ENCODE data around the gene ZNF33B.

Gene ZNF33B

DNA sequence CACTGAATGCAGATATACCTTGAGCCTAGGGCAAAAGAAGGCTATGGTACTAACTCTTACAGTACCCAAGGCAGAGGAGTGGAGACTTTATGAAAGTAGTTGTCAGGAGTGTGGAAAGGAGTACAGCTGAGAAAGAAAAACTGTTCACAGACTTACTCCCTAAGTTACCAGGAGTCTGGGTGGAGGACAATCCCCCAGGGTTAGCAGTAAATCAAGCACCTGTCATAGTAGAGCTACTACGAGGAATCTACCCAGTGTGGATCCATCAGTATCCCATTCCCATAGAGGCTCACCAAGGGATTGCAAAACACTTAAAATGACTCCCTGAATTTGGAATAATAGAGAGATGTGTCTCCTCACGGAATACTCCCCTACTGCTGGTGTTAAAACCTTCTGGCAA lies 10.1 kb upstream of the ZNF33B start:
- DNase-seq (ENCODE audit: insufficient read length, low spot score) (no peak), FAIRE-seq (no peak)
- TF ChIP-seq, protein P1, sequence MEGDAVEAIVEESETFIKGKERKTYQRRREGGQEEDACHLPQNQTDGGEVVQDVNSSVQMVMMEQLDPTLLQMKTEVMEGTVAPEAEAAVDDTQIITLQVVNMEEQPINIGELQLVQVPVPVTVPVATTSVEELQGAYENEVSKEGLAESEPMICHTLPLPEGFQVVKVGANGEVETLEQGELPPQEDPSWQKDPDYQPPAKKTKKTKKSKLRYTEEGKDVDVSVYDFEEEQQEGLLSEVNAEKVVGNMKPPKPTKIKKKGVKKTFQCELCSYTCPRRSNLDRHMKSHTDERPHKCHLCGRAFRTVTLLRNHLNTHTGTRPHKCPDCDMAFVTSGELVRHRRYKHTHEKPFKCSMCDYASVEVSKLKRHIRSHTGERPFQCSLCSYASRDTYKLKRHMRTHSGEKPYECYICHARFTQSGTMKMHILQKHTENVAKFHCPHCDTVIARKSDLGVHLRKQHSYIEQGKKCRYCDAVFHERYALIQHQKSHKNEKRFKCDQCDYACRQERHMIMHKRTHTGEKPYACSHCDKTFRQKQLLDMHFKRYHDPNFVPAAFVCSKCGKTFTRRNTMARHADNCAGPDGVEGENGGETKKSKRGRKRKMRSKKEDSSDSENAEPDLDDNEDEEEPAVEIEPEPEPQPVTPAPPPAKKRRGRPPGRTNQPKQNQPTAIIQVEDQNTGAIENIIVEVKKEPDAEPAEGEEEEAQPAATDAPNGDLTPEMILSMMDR (IDR thresholded peaks at IDR 0.05; ENCODE audit: insufficient read depth, missing control alignments): no peak

DNA sequence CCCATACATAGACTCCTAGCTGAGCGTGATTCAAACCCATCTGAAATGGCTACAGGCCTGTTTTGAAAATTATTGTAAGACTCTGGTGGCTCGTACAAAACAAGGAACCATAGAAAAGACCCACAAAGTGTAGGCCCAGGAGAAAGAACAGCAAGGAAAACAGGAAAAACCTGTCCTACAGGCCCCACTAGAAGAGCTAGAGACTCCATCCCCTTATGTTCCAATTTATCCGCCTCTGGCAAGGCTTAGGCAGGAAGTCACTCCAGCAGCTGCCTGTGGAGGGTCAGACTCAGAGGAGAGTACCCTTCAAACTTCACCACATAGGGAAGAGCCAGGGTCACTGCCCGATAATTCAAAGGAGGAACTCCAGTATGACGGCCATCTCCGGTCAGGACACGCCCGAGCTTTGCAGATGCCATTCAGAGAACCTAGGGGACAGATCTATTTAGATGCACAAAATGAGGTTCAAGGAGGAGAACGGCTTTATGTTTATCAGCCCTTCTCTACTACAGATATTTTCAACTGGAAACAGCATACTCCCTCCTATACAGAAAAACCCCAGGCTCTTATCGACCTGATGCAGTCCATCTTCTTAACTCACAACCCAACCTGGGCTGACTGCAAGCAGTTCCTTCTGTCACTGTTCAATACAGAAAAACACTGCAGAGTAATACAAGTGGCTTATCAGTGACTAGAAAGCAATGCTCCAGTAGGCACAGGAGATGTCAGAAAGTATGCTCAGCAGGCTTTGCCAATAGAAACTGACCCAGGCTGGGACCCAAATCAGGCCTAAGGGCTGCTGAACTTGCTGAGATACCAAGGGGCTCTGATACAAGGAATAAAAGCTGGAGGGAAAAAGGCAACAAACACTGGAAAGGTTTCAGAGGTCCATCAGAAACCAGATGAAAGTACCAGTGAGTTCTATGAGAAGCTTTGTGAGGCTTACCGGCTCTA lies 8.6 kb upstream of the ZNF33B start:
- DNase-seq (ENCODE audit: insufficient read length, low spot score) (no peak), FAIRE-seq (no peak)
- TF ChIP-seq, protein P1 (IDR thresholded peaks at IDR 0.05; ENCODE audit: insufficient read depth, missing control alignments): no peak

DNA sequence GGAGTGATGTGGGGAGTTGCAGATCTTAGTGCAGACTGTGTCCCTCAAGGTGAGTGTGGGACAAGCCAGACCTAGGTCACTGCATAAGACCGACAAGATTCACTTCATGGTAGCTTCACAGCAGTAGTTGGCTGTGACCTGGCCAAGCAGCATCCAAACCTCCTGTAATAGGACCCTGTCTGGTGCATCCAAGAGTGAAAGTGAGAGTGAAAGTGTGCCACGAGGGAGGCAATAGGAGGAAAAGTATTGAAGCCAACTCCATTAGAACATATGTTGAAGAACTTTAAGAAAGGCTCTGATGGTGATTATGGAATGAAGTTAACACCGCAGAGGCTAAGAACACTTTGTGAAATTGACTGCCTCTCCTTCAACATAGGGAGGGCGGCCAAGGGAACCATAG lies 7.8 kb upstream of the ZNF33B start:
- DNase-seq (ENCODE audit: insufficient read length, low spot score) (no peak), FAIRE-seq (no peak)
- TF ChIP-seq, protein P1 (IDR thresholded peaks at IDR 0.05; ENCODE audit: insufficient read depth, missing control alignments): no peak

DNA sequence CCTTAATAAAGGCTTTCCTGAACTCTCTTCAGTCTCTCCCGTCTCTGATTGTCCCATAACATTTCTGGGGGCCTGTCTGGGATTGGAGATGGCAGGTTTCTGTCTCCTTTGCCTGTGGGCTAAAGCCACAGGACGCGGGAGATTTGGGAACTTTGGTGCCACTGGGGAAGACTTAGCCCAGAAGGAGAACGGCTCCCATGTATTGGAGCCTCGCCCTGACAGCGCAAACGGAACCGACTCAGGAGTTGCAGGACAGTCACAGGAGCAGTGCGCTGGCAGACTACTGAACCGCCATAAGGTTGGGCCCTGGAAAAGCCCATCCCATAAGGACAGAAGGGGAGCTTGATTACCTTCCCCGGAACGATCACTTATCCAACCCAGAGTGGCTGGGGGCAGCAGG lies 7.1 kb upstream of the ZNF33B start:
- DNase-seq (ENCODE audit: insufficient read length, low spot score): no peak
- FAIRE-seq: no peak
- TF ChIP-seq, protein P1 (IDR thresholded peaks at IDR 0.05; ENCODE audit: insufficient read depth, missing control alignments): no peak

DNA sequence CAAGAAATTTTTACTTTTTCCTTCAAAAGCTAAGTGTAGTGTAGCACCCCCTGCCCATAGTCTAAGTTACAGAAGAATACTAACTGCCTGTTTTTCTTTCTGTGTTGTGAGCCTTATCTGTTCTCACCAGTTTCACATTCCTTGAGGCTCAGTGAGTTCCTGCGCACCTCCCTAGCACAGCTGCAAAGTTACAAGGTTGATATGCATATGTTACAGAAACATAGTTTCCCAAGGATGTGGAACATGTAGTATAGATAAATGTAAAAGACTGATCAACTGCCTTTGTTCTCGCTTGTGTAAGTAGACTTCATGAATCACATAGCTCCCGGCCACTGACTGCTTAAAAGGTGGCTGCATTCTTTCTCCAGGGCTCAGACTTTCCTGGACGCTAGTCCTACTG lies 6.7 kb upstream of the ZNF33B start:
- TF ChIP-seq, protein P1 (IDR thresholded peaks at IDR 0.05; ENCODE audit: insufficient read depth, missing control alignments): no peak
- FAIRE-seq (no peak), DNase-seq (ENCODE audit: insufficient read length, low spot score) (no peak)

DNA sequence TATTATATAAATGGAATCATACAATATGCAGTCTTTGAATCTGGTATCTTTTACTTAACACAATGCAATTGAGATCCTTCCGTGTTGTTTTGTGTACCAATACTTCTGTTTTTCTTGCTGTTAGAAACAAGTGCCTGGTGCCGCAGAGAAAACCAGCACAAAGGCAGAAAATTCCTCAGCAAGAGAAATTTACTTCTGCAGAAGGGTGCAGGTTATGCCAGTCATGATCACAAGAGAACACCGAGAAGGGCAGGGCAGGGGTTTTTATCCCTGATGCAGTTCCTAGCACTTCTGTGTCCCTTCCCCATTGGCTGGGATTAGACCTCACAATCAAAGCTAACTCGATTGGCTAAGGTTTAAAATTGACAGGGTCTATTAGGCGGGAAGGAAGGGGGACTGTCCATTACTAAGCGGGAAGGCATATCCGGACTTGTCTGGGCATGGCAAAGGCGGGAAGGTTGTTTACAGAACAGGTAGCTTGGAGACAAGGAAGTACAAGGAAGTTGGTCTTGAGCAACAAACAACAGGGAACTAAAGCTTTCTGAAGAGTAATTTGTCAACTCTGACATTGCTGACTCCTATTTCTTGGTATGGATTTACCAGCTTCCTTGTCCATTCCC lies 2.4 kb upstream of the ZNF33B start:
- FAIRE-seq (no peak), DNase-seq (ENCODE audit: insufficient read length, low spot score) (no peak)
- TF ChIP-seq, protein P1 (IDR thresholded peaks at IDR 0.05; ENCODE audit: insufficient read depth, missing control alignments): no peak

DNA sequence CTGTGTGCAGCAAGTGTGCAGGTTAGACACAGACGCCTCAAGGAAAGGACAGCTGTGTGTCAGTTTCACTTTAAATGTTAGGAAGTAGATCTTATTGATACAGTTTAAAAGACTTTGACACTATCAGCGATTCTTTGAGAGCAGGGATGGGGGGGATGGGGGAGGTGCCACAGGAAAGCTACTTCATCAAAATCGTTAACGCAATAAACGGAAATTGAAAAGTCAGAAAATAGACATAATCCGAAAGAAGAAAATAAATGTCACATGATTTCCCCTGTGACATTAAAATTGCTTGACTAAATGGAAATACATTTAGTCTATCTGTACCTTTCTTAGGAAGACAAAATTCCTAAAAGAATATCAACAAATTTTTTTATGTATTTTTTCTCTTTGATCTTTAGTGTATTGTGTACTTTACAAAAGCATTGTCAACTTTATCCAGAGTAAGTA lies 476 bp upstream of the ZNF33B start:
- DNase-seq (ENCODE audit: insufficient read length, low spot score) (no peak), FAIRE-seq (no peak)
- TF ChIP-seq, protein P1 (IDR thresholded peaks at IDR 0.05; ENCODE audit: insufficient read depth, missing control alignments): no peak

Data from D721Med (cell line).